ENCODE measurements around the gene ABLIM2. TPM values are rescaled to one million over a fixed set of nuclear protein-coding genes. Genes with fewer than 3 reads are reported as not detected.

Gene ABLIM2
- polyA plus RNA-seq, 1 donor from 2014 or later, result 14.9 TPM

GRCh38 chr4:7983296-7983695 lies 175.3 kb downstream of the ABLIM2 start:
- Histone ChIP-seq H3K4me3 (ENCODE audit: low read length) (no peak overlapping the region), H3K79me2 (replicated peaks; ENCODE audit: insufficient read depth, low read length) (no peaks in the 10 kb centered on the region), H3K9ac (ENCODE audit: low read length) (no peak overlapping the region), H3K9me2 (ENCODE audit: insufficient read depth, low read length) (no peaks in the 10 kb centered on the region), H3K9me3 (ENCODE audit: low read length) (no peaks in the 10 kb centered on the region), H3F3A (ENCODE audit: insufficient read depth, low read length, poor library complexity, severe bottlenecking) (no peaks in the 10 kb centered on the region), H3K36me3 (ENCODE audit: insufficient read depth, low read length) (no peaks in the 10 kb centered on the region), H4K20me1 (ENCODE audit: insufficient read depth) (no peaks in the 10 kb centered on the region), H3K27ac (ENCODE audit: low read length) (no peak overlapping the region), H2AFZ (ENCODE audit: low read depth, low read length) (no peak overlapping the region), H3K27me3 (ENCODE audit: insufficient read depth, low read depth, low read length) (no peaks in the 10 kb centered on the region), H3K4me2 (ENCODE audit: low read length) (no peak overlapping the region)
- no peak for TF ChIP-seq EP300 (conservative IDR thresholded peaks at IDR 0.05; ENCODE audit: poor library complexity, severe bottlenecking)

GRCh38 chr4:7981738-7982394 lies 176.7 kb downstream of the ABLIM2 start:
- TF ChIP-seq EZH2 (IDR thresholded peaks at IDR 0.05; ENCODE audit: borderline replicate concordance, insufficient read depth, low read length, poor library complexity, severe bottlenecking) (no peak), CTCF (IDR thresholded peaks at IDR 0.05; ENCODE audit: poor library complexity, severe bottlenecking) (no peak), TAF1 (IDR thresholded peaks at IDR 0.05; ENCODE audit: low read depth) (no peak), MXI1 (conservative IDR thresholded peaks at IDR 0.05; ENCODE audit: poor library complexity, severe bottlenecking) (no peak), EP300 (conservative IDR thresholded peaks at IDR 0.05; ENCODE audit: poor library complexity, severe bottlenecking) (no peak), REST (IDR thresholded peaks at IDR 0.05; ENCODE audit: borderline replicate concordance) (no peak), RAD21 (conservative IDR thresholded peaks at IDR 0.05) (no peak), SMC3 (conservative IDR thresholded peaks at IDR 0.05; ENCODE audit: poor library complexity) (no peak)
- no peak overlapping the region for H3K4me3 ChIP-seq (ENCODE audit: low read length)
- H3K27me3 ChIP-seq (ENCODE audit: insufficient read depth, low read depth, low read length), result no peaks in the 10 kb centered on the region
- no peak overlapping the region for H3K9ac ChIP-seq (ENCODE audit: low read length)
- H3K9me2 ChIP-seq (ENCODE audit: insufficient read depth, low read length), result no peaks in the 10 kb centered on the region
- H3K79me2 ChIP-seq (replicated peaks; ENCODE audit: insufficient read depth, low read length), result no peaks in the 10 kb centered on the region
- no peaks in the 10 kb centered on the region for H3K36me3 ChIP-seq (ENCODE audit: insufficient read depth, low read length)
- H3K27ac ChIP-seq (ENCODE audit: low read length), result no peak overlapping the region
- H2AFZ ChIP-seq (ENCODE audit: low read depth, low read length), result no peak overlapping the region
- H3K9me3 ChIP-seq (ENCODE audit: low read length), result no peaks in the 10 kb centered on the region
- H4K20me1 ChIP-seq (ENCODE audit: insufficient read depth), result no peaks in the 10 kb centered on the region
- no peaks in the 10 kb centered on the region for H3F3A ChIP-seq (ENCODE audit: insufficient read depth, low read length, poor library complexity, severe bottlenecking)
- no peak overlapping the region for H3K4me2 ChIP-seq (ENCODE audit: low read length)

All from neural cell (in vitro differentiated cells).